H1 (cell line): ENCODE results near the gene CRACDL. TPM values are rescaled to one million over a fixed set of nuclear protein-coding genes. Genes with fewer than 3 reads are reported as not detected.

ENCODE experiments used
- MAX ChIP-seq: IDR thresholded peaks from 2 replicates; pipeline ENCODE4 v1.6.1; 2012; ENCODE audit warnings: inconsistent platforms
- polyA plus RNA-seq, 7 experiments: library from polyadenylated mRNA; depleted of rRNA in 3 of 7; stranded (reverse) in 5 of 7; unstranded in 2 of 7; fragments of >200 nt in 5 of 7; fragments of 200-250 nt in 2 of 7; gene quantifications; 1 replicate in 5 of 7; 2 replicates in 1 of 7; 4 replicates in 1 of 7; pipeline versions ENCODE4 v1.2.1 to v1.2.3, GENCODE V29; 2011 to 2013; ENCODE audit warnings: missing spikeins in 2 of 7, mixed read lengths in 2 of 7
- total RNA-seq: library from RNA; stranded (reverse); fragmentation: NEBNext Ultra II Directional; extraction: Animal tissue kit (Norgen Biotek cat#: 25700); gene quantifications from 2 replicates; pipeline ENCODE4 v1.2.1, GENCODE V29; 2021

Gene CRACDL
- total and polyA plus RNA-seq, 2 of the 8 experiments (the other 6 are each of a cell fraction or from before 2014, with no cell fraction given): 0.07 to 0.38 TPM

GRCh38 chr2:98822301-98823164 lies 113.5 kb downstream of the CRACDL start (continued):
- TF ChIP-seq MAX: peak; percentile 99
- TF ChIP-seq, all 59 proteins: peak for 12
